K562 (cell line): ENCODE data around the gene MAN2A1. TPM values are rescaled to one million over a fixed set of nuclear protein-coding genes. Genes with fewer than 3 reads are reported as not detected.

ENCODE experiments used
- ATAC-seq: fragments of 200-7000 bp; cut with Tn5 transposase; 3 replicates; pipeline ENCODE4 v1.9.1; 2020; ENCODE audit warnings: moderate library complexity
- BruUV-seq: library from RNA; stranded (reverse); fragments of 400-500 nt; replicated peaks from 2 replicates; lab custom pipeline; 2021; lab: Mats Ljungman, UMichigan
- CTCF ChIA-PET: fragments of 300-600 bp; formaldehyde crosslinking; extraction: SDS; loops from one replicate; lab custom pipeline; 2021; ENCODE audit warnings: low intra/inter-chr PET ratio; lab: Yijun Ruan, JAX
- POLR2A ChIA-PET: fragments of 300-600, 350-650 bp; sonication (Branson Sonifier 250); formaldehyde crosslinking; extraction: SDS; loops from one replicate; lab custom pipeline; 2021; ENCODE audit warnings: antibody characterized with exemption, inconsistent platforms; lab: Yijun Ruan, JAX
- DNase-seq, 4 experiments: peaks; one replicate each; pipeline versions ENCODE4 v3.0.0 to v3.0.0-alpha.2; 2011 to 2018; ENCODE audit warnings: low spot score in 3 of 4, mixed read lengths in 3 of 4; ENCODE audit errors: extremely low read depth in 1 of 4
- FAIRE-seq: peaks from 2 replicates; lab custom pipeline; 2011; peaks lifted over from hg19 to GRCh38; lab: Jason Lieb, UNC
- H2AFZ ChIP-seq: 2 replicates; pipeline ENCODE4 v1.6.0; 2011; ENCODE audit warnings: low read depth, low read length, control low read depth, inconsistent platforms
- H3K27ac ChIP-seq: fragments of 200-600 bp; 3 replicates; pipeline ENCODE4 v1.8.0; 2011; ENCODE audit warnings: low read depth, mild to moderate bottlenecking, control low read depth, inconsistent platforms, low read length, moderate library complexity, mixed read lengths; ENCODE audit errors: extremely low read depth
- H3K27me3 ChIP-seq, 2 experiments: fragments of 300-600 bp in 1 of 2; 2 replicates in 1 of 2; 3 replicates in 1 of 2; pipeline versions ENCODE4 v1.6.0 to v1.8.0; 2011; ENCODE audit warnings: inconsistent platforms in 2 of 2, low read length in 2 of 2, mild to moderate bottlenecking in 1 of 2, mixed read lengths in 1 of 2, moderate library complexity in 1 of 2; ENCODE audit not compliant: control insufficient read depth in 2 of 2, insufficient read depth in 2 of 2
- H3K36me3 ChIP-seq: fragments of 300-600 bp; 3 replicates; pipeline ENCODE4 v1.8.0; 2011; ENCODE audit warnings: mild to moderate bottlenecking, low read length, inconsistent platforms; ENCODE audit not compliant: control insufficient read depth, insufficient read depth
- H3K4me1 ChIP-seq, 2 experiments: fragments of 200-600 bp in 1 of 2; replicated peaks in 1 of 2; 2 replicates in 1 of 2; 3 replicates in 1 of 2; pipeline versions ENCODE4 v1.5.1 to v1.8.0; 2011; ENCODE audit warnings: inconsistent platforms in 2 of 2, low read length in 2 of 2, mild to moderate bottlenecking in 1 of 2, mixed read lengths in 1 of 2, moderate library complexity in 1 of 2; ENCODE audit not compliant: control insufficient read depth in 2 of 2, insufficient read depth in 2 of 2
- H3K4me2 ChIP-seq: 2 replicates; pipeline ENCODE4 v1.6.1; 2011; ENCODE audit warnings: low read length, control low read depth, inconsistent platforms, mixed read lengths; ENCODE audit not compliant: insufficient read depth
- H3K4me3 ChIP-seq: fragments of 200-600 bp; sonication (generic), shearing (Covaris generic); 2 replicates; pipeline ENCODE4 v1.5.1; 2016; ENCODE audit warnings: control low read depth, inconsistent platforms
- H3K79me2 ChIP-seq: fragments of 200-600 bp; 3 replicates; pipeline ENCODE4 v1.8.0; 2011; ENCODE audit warnings: low read length, inconsistent platforms; ENCODE audit not compliant: control insufficient read depth, insufficient read depth
- H3K9ac ChIP-seq, 2 experiments: 2 replicates each; pipeline versions ENCODE4 v1.6.0 to v1.6.1; 2011; ENCODE audit warnings: low read depth in 2 of 2, low read length in 2 of 2, control low read depth in 1 of 2, inconsistent platforms in 1 of 2, mild to moderate bottlenecking in 1 of 2, mixed read lengths in 1 of 2; ENCODE audit not compliant: insufficient read depth in 1 of 2
- H3K9me1 ChIP-seq: one replicate; pipeline ENCODE4 v1.6.0; 2011; ENCODE audit warnings: inconsistent platforms, mild to moderate bottlenecking, low read length, moderate library complexity; ENCODE audit not compliant: control insufficient read depth, insufficient read depth
- H3K9me3 ChIP-seq: replicated peaks from 2 replicates; pipeline ENCODE4 v1.5.1; 2011; ENCODE audit warnings: low read depth, low read length, inconsistent platforms; ENCODE audit not compliant: control insufficient read depth, insufficient read depth
- H4K20me1 ChIP-seq: replicated peaks from 2 replicates; pipeline ENCODE4 v1.6.1; 2011; ENCODE audit warnings: low read length, inconsistent platforms, mixed read lengths; ENCODE audit not compliant: control insufficient read depth, insufficient read depth
- EGR1 ChIP-seq: fragments of 450-650 bp; conservative IDR thresholded peaks from 2 replicates; pipeline ENCODE4 v1.6.1; 2017; ENCODE audit warnings: mild to moderate bottlenecking
- KDM4B ChIP-seq, 2 experiments: fragments of 450-650 bp in 1 of 2; sonication (generic) in 1 of 2; IDR thresholded peaks; 2 replicates each; pipeline ENCODE4 v1.6.1; 2016 to 2017; ENCODE audit warnings: borderline replicate concordance in 2 of 2, antibody characterized with exemption in 1 of 2, low read depth in 1 of 2, mild to moderate bottlenecking in 1 of 2
- NRF1 ChIP-seq, 2 experiments: fragments of 450-650 bp; IDR thresholded peaks in 1 of 2; conservative IDR thresholded peaks in 1 of 2; 2 replicates each; pipeline ENCODE4 v1.6.1; 2014; ENCODE audit warnings: mild to moderate bottlenecking in 2 of 2
- PHF21A ChIP-seq: fragments of 450-650 bp; IDR thresholded peaks from 2 replicates; pipeline ENCODE4 v1.6.1; 2017; ENCODE audit warnings: low read depth, borderline replicate concordance
- PHF8 ChIP-seq: fragments of 200-600 bp; sonication (generic); IDR thresholded peaks from 2 replicates; pipeline ENCODE4 v1.6.1; 2012; ENCODE audit warnings: mixed run types, mild to moderate bottlenecking, inconsistent platforms, low read length, moderate library complexity, borderline replicate concordance
- PHTF2 ChIP-seq: fragments of 250-450 bp; sonication (Bioruptor Pico); IDR thresholded peaks from 2 replicates; pipeline ENCODE4 v1.5.0; 2021; ENCODE audit warnings: mild to moderate bottlenecking
- SMAD1 ChIP-seq: fragments of 150-350 bp; IDR thresholded peaks from 2 replicates; pipeline ENCODE4 v1.6.1; 2014; ENCODE audit warnings: low read length, low read depth; ENCODE audit not compliant: partially characterized antibody
- SRSF3 ChIP-seq: fragments of 200-400 bp; formaldehyde crosslinking; IDR thresholded peaks from 2 replicates; pipeline ENCODE4 v1.6.1; 2016; ENCODE audit warnings: mild to moderate bottlenecking, low read length, moderate library complexity; ENCODE audit not compliant: insufficient read depth
- TAF15 ChIP-seq: fragments of 200-400 bp; formaldehyde crosslinking; IDR thresholded peaks from 2 replicates; pipeline ENCODE4 v1.6.1; 2017; ENCODE audit warnings: mild to moderate bottlenecking, low read depth, low read length, moderate library complexity
- ZNF408 ChIP-seq: fragments of 250-450 bp; sonication (Bioruptor Pico); IDR thresholded peaks from 2 replicates; pipeline ENCODE4 v1.4.0; 2020; ENCODE audit warnings: low read depth, mild to moderate bottlenecking, moderate library complexity
- WGBS: fragments of 100-300 bp; shearing (Covaris generic); methylation state at CpG from one replicate; pipeline ENCODE4 v1.1.6; 2016; ENCODE audit warnings: low coverage, mixed read lengths; ENCODE audit not compliant: insufficient coverage; ENCODE audit errors: missing lambda C conversion rate; 5-methylcytosine and 5-hydroxymethylcytosine counted together
- in situ Hi-C: fragments of 300-500 bp; cut with MboI; formaldehyde crosslinking; loops from 4 replicates; pipeline ENCODE4 v1.15.0; 2018; ENCODE audit warnings: inconsistent platforms, mixed read lengths
- intact Hi-C: fragments of 100-400 bp; cut with micrococcal nuclease; formaldehyde crosslinking; loops from 2 replicates; pipeline ENCODE4 v1.14.2; 2022
- polyA plus RNA-seq, 8 experiments: library from polyadenylated mRNA; depleted of rRNA in 4 of 8; stranded (reverse) in 5 of 8; unstranded in 3 of 8; fragments of >200 nt; fragmentation: Nextera tagmentation in 2 of 8; fragmentation: Illumina TruSeq in 1 of 8; extraction: Ambion mirVana in 2 of 8; extraction: Trizol in 1 of 8; gene quantifications; 2 replicates each; pipeline versions ENCODE4 v1.2.1 to v1.2.3, GENCODE V29; 2011 to 2014; ENCODE audit warnings: inconsistent platforms in 1 of 8, missing spikeins in 1 of 8
- total RNA-seq, 7 experiments: library from RNA; depleted of rRNA in 6 of 7; stranded (reverse); fragments of >200 nt in 6 of 7; fragmentation: Illumina TruSeq in 2 of 7; extraction: Trizol in 2 of 7; gene quantifications; 2 replicates each; pipeline versions ENCODE4 v1.2.1 to v1.2.3, GENCODE V29; 2011 to 2021; ENCODE audit warnings: low replicate concordance in 1 of 7
- TF ChIP-seq, protein P1 (sequence below): sonication (generic); formaldehyde crosslinking; IDR thresholded peaks from 2 replicates; pipeline ENCODE4 v1.8.0; 2022; ENCODE audit warnings: missing genetic modification reagents, mild to moderate bottlenecking, moderate library complexity, borderline replicate concordance
- TF ChIP-seq, protein P2 (sequence below): conservative IDR thresholded peaks from 2 replicates; pipeline ENCODE4 v1.6.1; 2011; ENCODE audit warnings: low read depth, mild to moderate bottlenecking, low read length; ENCODE audit not compliant: control insufficient read depth
- TF ChIP-seq, protein P3 (sequence below): fragments of 450-650 bp; IDR thresholded peaks from 2 replicates; pipeline ENCODE4 v1.6.1; 2018; ENCODE audit not compliant: partially characterized antibody
- TF ChIP-seq, protein P4 (sequence below): fragments of 250-450 bp; sonication (Bioruptor Pico); IDR thresholded peaks from 2 replicates; pipeline ENCODE4 v1.8.0; 2021; ENCODE audit warnings: moderate library complexity, mild to moderate bottlenecking, inconsistent platforms

The MAN2A1 gene
- total and polyA plus RNA-seq, 9 of the 15 experiments (the other 6 are each of a cell fraction or from before 2014, with no cell fraction given), result 5.2 to 32.0 (median 19.8) TPM

DNA sequence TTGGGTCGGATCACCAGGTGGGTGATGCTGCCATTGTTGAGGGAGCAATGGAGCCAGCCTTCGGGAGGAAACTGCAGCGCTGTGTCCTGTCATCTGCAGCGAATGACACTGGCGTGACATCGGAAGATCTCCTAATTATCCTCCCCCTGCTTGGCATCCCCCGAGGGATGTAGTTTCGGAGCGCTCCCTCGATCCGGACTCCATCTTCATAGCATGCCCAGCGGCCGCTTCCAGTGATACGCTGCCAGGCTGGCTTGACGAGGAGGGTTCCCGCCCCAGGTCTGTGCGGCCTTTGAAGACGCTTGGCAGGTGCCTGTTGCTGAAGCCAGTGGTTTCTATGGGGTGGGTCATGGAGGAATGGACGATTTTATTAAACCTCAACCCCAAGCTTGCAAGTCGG is 194.9 kb downstream of the MAN2A1 start:
- Histone ChIP-seq H4K20me1 (no peaks in the 10 kb centered on the region), H3K4me2 (no peak overlapping the region), H3K4me3 (no peak overlapping the region), H3K9me3 (no peaks in the 10 kb centered on the region), H3K4me1 (no peaks in the 10 kb centered on the region; a peak in 1 of 5 replicates), H3K9me1 (no peaks in the 10 kb centered on the region), H3K79me2 (no peaks in the 10 kb centered on the region), H3K36me3 (no peaks in the 10 kb centered on the region), H3K27me3 (peaks cover 15 to 28% of the 10 kb centered on the region in 2 experiments; a peak in 4 of 5 replicates), H3K27ac (no peak overlapping the region), H2AFZ (no peak overlapping the region), H3K9ac (no peak overlapping the region)
- POLR2A ChIA-PET, result interaction anchor here (0.6 kb wide), 1 partner anchor 180 kb away, joined by 3 read pairs; no protein-coding TSS in a partner anchor
- DNase-seq (no peak), ATAC-seq (no peak), FAIRE-seq (no peak)
- in situ Hi-C loops (no loop called here), intact Hi-C loops (no loop called here)
- 13% methylated on average over 19 of the region's 20 CpGs for WGBS
- CTCF ChIA-PET, result no interaction called here
- no TSS peak for BruUV-seq
- TF ChIP-seq, protein P1, sequence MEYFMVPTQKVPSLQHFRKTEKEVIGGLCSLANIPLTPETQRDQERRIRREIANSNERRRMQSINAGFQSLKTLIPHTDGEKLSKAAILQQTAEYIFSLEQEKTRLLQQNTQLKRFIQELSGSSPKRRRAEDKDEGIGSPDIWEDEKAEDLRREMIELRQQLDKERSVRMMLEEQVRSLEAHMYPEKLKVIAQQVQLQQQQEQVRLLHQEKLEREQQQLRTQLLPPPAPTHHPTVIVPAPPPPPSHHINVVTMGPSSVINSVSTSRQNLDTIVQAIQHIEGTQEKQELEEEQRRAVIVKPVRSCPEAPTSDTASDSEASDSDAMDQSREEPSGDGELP, result no peak
- TF ChIP-seq EGR1 (no peak), SRSF3 (no peak), PHF8 (no peak), NRF1 (conservative IDR thresholded peaks at IDR 0.05 in 1 of 2, IDR thresholded peaks at IDR 0.05 in 1 of 2) (no peak), TAF15 (no peak), SMAD1 (no peak), KDM4B (IDR thresholded peaks at IDR 0.05; ENCODE audit: borderline replicate concordance in 2 of 2, low read depth in 1 of 2) (no peak), PHF21A (no peak), ZNF408 (CRISPR knock-in tag) (no peak), PHTF2 (CRISPR knock-in tag) (no peak)
- TF ChIP-seq, protein P2, sequence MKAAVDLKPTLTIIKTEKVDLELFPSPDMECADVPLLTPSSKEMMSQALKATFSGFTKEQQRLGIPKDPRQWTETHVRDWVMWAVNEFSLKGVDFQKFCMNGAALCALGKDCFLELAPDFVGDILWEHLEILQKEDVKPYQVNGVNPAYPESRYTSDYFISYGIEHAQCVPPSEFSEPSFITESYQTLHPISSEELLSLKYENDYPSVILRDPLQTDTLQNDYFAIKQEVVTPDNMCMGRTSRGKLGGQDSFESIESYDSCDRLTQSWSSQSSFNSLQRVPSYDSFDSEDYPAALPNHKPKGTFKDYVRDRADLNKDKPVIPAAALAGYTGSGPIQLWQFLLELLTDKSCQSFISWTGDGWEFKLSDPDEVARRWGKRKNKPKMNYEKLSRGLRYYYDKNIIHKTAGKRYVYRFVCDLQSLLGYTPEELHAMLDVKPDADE, result no peak
- TF ChIP-seq, protein P3, sequence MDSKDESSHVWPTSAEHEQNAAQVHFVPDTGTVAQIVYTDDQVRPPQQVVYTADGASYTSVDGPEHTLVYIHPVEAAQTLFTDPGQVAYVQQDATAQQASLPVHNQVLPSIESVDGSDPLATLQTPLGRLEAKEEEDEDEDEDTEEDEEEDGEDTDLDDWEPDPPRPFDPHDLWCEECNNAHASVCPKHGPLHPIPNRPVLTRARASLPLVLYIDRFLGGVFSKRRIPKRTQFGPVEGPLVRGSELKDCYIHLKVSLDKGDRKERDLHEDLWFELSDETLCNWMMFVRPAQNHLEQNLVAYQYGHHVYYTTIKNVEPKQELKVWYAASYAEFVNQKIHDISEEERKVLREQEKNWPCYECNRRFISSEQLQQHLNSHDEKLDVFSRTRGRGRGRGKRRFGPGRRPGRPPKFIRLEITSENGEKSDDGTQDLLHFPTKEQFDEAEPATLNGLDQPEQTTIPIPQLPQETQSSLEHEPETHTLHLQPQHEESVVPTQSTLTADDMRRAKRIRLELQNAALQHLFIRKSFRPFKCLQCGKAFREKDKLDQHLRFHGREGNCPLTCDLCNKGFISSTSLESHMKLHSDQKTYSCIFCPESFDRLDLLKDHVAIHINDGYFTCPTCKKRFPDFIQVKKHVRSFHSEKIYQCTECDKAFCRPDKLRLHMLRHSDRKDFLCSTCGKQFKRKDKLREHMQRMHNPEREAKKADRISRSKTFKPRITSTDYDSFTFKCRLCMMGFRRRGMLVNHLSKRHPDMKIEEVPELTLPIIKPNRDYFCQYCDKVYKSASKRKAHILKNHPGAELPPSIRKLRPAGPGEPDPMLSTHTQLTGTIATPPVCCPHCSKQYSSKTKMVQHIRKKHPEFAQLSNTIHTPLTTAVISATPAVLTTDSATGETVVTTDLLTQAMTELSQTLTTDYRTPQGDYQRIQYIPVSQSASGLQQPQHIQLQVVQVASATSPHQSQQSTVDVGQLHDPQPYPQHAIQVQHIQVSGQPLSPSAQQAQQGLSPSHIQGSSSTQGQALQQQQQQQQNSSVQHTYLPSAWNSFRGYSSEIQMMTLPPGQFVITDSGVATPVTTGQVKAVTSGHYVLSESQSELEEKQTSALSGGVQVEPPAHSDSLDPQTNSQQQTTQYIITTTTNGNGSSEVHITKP, result no peak
- TF ChIP-seq, protein P4, sequence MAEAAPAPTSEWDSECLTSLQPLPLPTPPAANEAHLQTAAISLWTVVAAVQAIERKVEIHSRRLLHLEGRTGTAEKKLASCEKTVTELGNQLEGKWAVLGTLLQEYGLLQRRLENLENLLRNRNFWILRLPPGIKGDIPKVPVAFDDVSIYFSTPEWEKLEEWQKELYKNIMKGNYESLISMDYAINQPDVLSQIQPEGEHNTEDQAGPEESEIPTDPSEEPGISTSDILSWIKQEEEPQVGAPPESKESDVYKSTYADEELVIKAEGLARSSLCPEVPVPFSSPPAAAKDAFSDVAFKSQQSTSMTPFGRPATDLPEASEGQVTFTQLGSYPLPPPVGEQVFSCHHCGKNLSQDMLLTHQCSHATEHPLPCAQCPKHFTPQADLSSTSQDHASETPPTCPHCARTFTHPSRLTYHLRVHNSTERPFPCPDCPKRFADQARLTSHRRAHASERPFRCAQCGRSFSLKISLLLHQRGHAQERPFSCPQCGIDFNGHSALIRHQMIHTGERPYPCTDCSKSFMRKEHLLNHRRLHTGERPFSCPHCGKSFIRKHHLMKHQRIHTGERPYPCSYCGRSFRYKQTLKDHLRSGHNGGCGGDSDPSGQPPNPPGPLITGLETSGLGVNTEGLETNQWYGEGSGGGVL (CRISPR knock-in tag), result no peak
